Measurements from ENCODE around the gene FGF12.

Gene FGF12

GRCh38 chr3:192351441-192351840 is 375.9 kb downstream of the FGF12 start:
- no peak for DNase-seq (ENCODE audit: low read depth, low spot score)

GRCh38 chr3:192340031-192340430 is 387.3 kb downstream of the FGF12 start:
- no peak for DNase-seq (ENCODE audit: low read depth, low spot score)

GRCh38 chr3:192339214-192339613 is 388.1 kb downstream of the FGF12 start:
- no peak for DNase-seq (ENCODE audit: low read depth, low spot score)

- DNase-seq (ENCODE audit: low read depth, low spot score) = no peak
These were observed 391.1 kb downstream of the FGF12 start for GRCh38 chr3:192336286-192336685.

- DNase-seq (ENCODE audit: low read depth, low spot score) = no peak
These were observed 394.7 kb downstream of the FGF12 start for GRCh38 chr3:192332386-192333291.

- no peak for DNase-seq (ENCODE audit: low read depth, low spot score)
These were observed 395.5 kb downstream of the FGF12 start for GRCh38 chr3:192331749-192332385.

- DNase-seq (ENCODE audit: low read depth, low spot score) = no peak
These were observed 400.7 kb downstream of the FGF12 start for GRCh38 chr3:192326656-192327055.

GRCh38 chr3:192317564-192317963 is 409.8 kb downstream of the FGF12 start:
- DNase-seq (ENCODE audit: low read depth, low spot score) = no peak

GRCh38 chr3:192313605-192314004 is 413.7 kb downstream of the FGF12 start:
- no peak for DNase-seq (ENCODE audit: low read depth, low spot score)

- no peak for DNase-seq (ENCODE audit: low read depth, low spot score)
These were observed 419.7 kb downstream of the FGF12 start for GRCh38 chr3:192307631-192308030.

- no peak for DNase-seq (ENCODE audit: low read depth, low spot score)
These were observed 424.1 kb downstream of the FGF12 start for GRCh38 chr3:192303235-192303634.

GRCh38 chr3:192302721-192303120 is 424.6 kb downstream of the FGF12 start:
- no peak for DNase-seq (ENCODE audit: low read depth, low spot score)

GRCh38 chr3:192299921-192300320 is 427.4 kb downstream of the FGF12 start:
- DNase-seq (ENCODE audit: low read depth, low spot score) = no peak

- DNase-seq (ENCODE audit: low read depth, low spot score) = no peak
These were observed 430.5 kb downstream of the FGF12 start for GRCh38 chr3:192296845-192297244.

GRCh38 chr3:192284443-192285072 is 442.8 kb downstream of the FGF12 start:
- no peak for DNase-seq (ENCODE audit: low read depth, low spot score)

GRCh38 chr3:192281207-192281880 is 446.0 kb downstream of the FGF12 start:
- no peak for DNase-seq (ENCODE audit: low read depth, low spot score)

- no peak for DNase-seq (ENCODE audit: low read depth, low spot score)
These were observed 447.7 kb downstream of the FGF12 start for GRCh38 chr3:192279664-192280063.

- no peak for DNase-seq (ENCODE audit: low read depth, low spot score)
These were observed 449.9 kb downstream of the FGF12 start for GRCh38 chr3:192277477-192277876.

GRCh38 chr3:192275741-192276355 is 451.5 kb downstream of the FGF12 start:
- no peak for DNase-seq (ENCODE audit: low read depth, low spot score)

GRCh38 chr3:192273697-192274010 is 453.7 kb downstream of the FGF12 start:
- DNase-seq (ENCODE audit: low read depth, low spot score) = no peak

- DNase-seq (ENCODE audit: low read depth, low spot score) = no peak
These were observed 454.2 kb downstream of the FGF12 start for GRCh38 chr3:192273001-192273696.
